Mesendoderm (in vitro differentiated cells): ENCODE data around the gene ZNF101.
A peak's percentile ranks its signal among the peaks of the same experiment; 100 is the strongest.

Experiments used
- DNase-seq: peaks from one replicate; pipeline ENCODE4 v3.0.0; 2013
- H2AK5ac ChIP-seq: 2 replicates; pipeline ENCODE4 v1.6.1; 2013; ENCODE audit warnings: low read length, inconsistent platforms
- H2BK120ac ChIP-seq: 2 replicates; pipeline ENCODE4 v1.6.1; 2013; ENCODE audit warnings: low read depth, mild to moderate bottlenecking, low read length, moderate library complexity, mixed read lengths
- H2BK15ac ChIP-seq: replicated peaks from 2 replicates; pipeline ENCODE4 v1.6.1; 2013; ENCODE audit warnings: low read depth, mild to moderate bottlenecking, moderate library complexity
- H2BK5ac ChIP-seq: 2 replicates; pipeline ENCODE4 v1.6.1; 2013; ENCODE audit warnings: low read length, inconsistent platforms
- H3K18ac ChIP-seq: 2 replicates; pipeline ENCODE4 v1.6.1; 2013; ENCODE audit warnings: mild to moderate bottlenecking, low read length, mixed read lengths
- H3K23ac ChIP-seq: one replicate; pipeline ENCODE4 v1.6.1; 2013; ENCODE audit warnings: low read length
- H3K27ac ChIP-seq: 2 replicates; pipeline ENCODE4 v1.5.1; 2013; ENCODE audit warnings: low read depth, mild to moderate bottlenecking, inconsistent platforms, low read length, moderate library complexity
- H3K27me3 ChIP-seq: 2 replicates; pipeline ENCODE4 v1.6.1; 2013; ENCODE audit warnings: low read length, control low read depth, mild to moderate bottlenecking, inconsistent platforms; ENCODE audit not compliant: insufficient read depth, poor library complexity
- H3K36me3 ChIP-seq: 2 replicates; pipeline ENCODE4 v1.6.1; 2013; ENCODE audit warnings: low read length, inconsistent platforms; ENCODE audit not compliant: control insufficient read depth, insufficient read depth
- H3K4ac ChIP-seq: one replicate; pipeline ENCODE4 v1.6.1; 2013; ENCODE audit warnings: low read depth, mild to moderate bottlenecking, low read length, moderate library complexity
- H3K4me1 ChIP-seq: 2 replicates; pipeline ENCODE4 v1.6.1; 2013; ENCODE audit warnings: low read depth, low read length, inconsistent platforms; ENCODE audit not compliant: control insufficient read depth
- H3K4me2 ChIP-seq: 2 replicates; pipeline ENCODE4 v1.6.1; 2013; ENCODE audit warnings: low read length
- H3K4me3 ChIP-seq: 2 replicates; pipeline ENCODE4 v1.5.1; 2013; ENCODE audit warnings: mild to moderate bottlenecking, low read length
- H3K56ac ChIP-seq: one replicate; pipeline ENCODE4 v1.6.1; 2013; ENCODE audit warnings: low read length
- H3K79me1 ChIP-seq: 2 replicates; pipeline ENCODE4 v1.6.1; 2013; ENCODE audit warnings: low read length, inconsistent platforms
- H3K79me2 ChIP-seq: 2 replicates; pipeline ENCODE4 v1.6.1; 2013; ENCODE audit warnings: mild to moderate bottlenecking, low read length; ENCODE audit not compliant: control insufficient read depth, insufficient read depth
- H3K9ac ChIP-seq: 2 replicates; pipeline ENCODE4 v1.6.1; 2013; ENCODE audit warnings: low read length, inconsistent platforms
- H4K5ac ChIP-seq: one replicate; pipeline ENCODE4 v1.6.1; 2013; ENCODE audit warnings: low read length
- H4K8ac ChIP-seq: one replicate; pipeline ENCODE4 v1.6.1; 2013; ENCODE audit warnings: low read depth, mild to moderate bottlenecking, control low read depth, low read length, moderate library complexity
- WGBS: extraction: QIAGEN DNeasy Blood & Tissue Kit; methylation state at CpG from one replicate; pipeline ENCODE4 v1.1.7; 2013; ENCODE audit warnings: low lambda C conversion rate, missing lambda C conversion rate; ENCODE audit not compliant: insufficient coverage; ENCODE audit errors: extremely low coverage; 5-methylcytosine and 5-hydroxymethylcytosine counted together

The ZNF101 gene

DNA sequence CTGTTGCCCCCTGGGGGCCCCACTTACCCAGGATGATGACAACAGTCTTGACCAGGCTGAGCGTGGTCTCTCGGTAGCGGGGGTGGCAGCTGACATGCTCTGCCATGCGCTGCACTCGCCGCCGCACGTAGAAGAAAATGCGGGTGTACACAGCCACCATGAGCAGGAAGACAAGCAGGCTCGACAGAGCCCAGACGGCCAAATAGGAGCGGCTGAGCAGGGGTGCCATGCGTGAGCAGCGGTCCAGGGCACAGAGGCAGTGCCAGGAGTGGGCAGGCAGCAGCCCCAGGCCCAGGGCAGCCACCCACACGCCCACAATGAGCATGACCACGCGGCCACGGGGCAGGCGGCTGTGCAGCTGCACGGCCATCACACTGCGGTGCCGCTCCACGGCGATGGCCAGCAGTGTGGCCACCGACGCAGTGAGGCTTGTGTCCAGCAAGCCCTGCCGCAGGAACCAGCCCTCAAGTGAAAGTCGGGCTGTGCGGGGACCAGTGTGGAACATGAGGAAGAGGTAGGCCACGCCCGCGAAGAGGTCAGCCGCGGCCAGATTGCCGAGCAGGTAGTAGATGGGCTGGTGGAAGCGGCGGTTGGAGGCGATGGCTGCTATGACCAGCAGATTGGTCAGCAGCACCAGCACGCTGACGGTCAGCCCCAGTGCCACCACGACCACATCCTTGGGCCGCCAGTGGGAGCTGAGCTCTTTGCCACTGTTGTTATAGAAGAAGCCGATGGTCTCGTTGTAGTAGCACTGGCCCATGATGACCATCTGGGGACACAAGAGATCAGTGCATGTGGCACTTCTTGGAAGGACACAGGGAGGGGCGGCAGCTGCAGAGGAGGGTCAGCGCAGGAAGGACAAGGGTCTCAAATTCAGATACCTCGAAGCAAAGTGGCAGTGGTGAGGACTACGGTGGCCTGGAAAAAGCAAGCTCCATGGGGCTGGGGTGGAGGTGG lies 41.8 kb upstream of the ZNF101 start:
- whole genome bisulfite sequencing: no CpG with 5 or more reads among the region's 48 CpGs
- DNase-seq: no peak
- H3K4me3 ChIP-seq: peak overlapping the region; percentile 81
- peaks cover 6% of the 10 kb centered on the region for H3K4me1 ChIP-seq
- H3K18ac ChIP-seq: no peak overlapping the region
- peak overlapping the region; percentile 51 for H3K4me2 ChIP-seq
- H2BK5ac ChIP-seq: no peak overlapping the region
- H3K27ac ChIP-seq: no peak overlapping the region
- H3K79me1 ChIP-seq: peaks cover 11% of the 10 kb centered on the region
- peak overlapping the region; percentile 92 for H3K9ac ChIP-seq
- no peak overlapping the region for H3K23ac ChIP-seq
- H4K5ac ChIP-seq: no peak overlapping the region
- H3K27me3 ChIP-seq: no peaks in the 10 kb centered on the region
- H2BK120ac ChIP-seq: no peak overlapping the region
- no peak overlapping the region for H2AK5ac ChIP-seq
- no peak overlapping the region for H2BK15ac ChIP-seq
- H3K4ac ChIP-seq: no peak overlapping the region
- H3K36me3 ChIP-seq: peaks cover 4% of the 10 kb centered on the region
- H4K8ac ChIP-seq: no peak overlapping the region
- H3K79me2 ChIP-seq: no peaks in the 10 kb centered on the region
- peak overlapping the region; percentile 85 for H3K56ac ChIP-seq

DNA sequence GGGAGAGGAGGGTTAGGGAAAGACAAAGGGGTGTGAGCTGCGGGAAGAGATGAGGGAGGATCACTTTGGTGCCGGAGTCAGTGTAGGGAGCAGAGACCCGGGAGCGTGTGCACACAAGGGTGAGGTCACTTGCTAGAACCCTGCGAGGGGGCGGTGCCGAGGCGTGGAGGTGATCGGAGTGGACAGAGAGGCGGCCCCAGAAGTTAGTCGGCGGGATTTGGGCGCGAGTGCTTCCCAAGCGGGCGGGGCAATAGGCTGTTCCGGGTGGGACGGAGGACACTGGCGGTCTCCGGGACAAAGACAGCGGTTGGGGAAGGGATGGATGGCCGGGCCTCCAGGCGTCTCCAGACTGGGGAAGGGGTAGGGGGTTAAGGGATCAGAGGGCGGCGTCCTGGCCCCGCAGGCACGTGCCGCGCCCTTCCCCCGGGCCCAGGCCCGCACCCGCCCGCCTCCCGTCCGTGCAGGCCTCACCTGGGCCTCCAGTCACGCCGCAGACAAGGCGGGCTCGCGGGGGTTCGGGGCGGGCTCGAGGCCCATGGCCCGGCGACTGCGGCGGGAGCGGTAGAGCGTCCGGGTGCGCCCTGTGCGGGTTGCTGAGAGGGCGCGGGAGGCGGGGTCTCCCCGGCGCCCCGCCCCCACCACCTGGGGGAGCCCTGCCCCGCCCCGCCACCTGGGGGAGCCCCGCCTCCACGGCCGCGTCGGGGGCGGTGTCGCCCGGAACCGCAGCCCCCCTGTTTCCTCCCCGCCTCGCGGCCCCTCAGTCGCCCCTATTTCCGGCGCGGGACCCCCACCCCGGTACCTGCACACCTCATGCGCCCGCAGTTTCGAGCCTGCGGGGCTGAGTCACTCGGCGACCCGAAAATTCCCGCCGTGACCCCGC lies 40.8 kb upstream of the ZNF101 start, which contains the start of gene LPAR2:
TSS of gene LPAR2 (minus strand) at position 600 of the 880 bp plus-strand sequence. CDS start 945 bp downstream, outside the sequence.
- Histone ChIP-seq H3K56ac (peak within 1 kb of the TSS; percentile 97), H3K4me3 (peak within 1 kb of the TSS; percentile 81), H2BK5ac (peak within 1 kb of the TSS; percentile 97), H3K36me3 (peaks cover 4% of the 10 kb centered on the region), H3K9ac (peak within 1 kb of the TSS; percentile 92), H2BK15ac (peak within 1 kb of the TSS; percentile 39), H3K4ac (peak within 1 kb of the TSS; percentile 60), H3K79me1 (peaks cover 11% of the 10 kb centered on the region), H2BK120ac (no peak within 1 kb of the TSS), H3K27ac (peak within 1 kb of the TSS; percentile 91), H3K27me3 (no peaks in the 10 kb centered on the region), H3K4me2 (peak within 1 kb of the TSS; percentile 70), H3K18ac (peak within 1 kb of the TSS; percentile 91), H2AK5ac (no peak within 1 kb of the TSS), H4K8ac (no peak within 1 kb of the TSS), H4K5ac (no peak within 1 kb of the TSS), H3K23ac (peak within 1 kb of the TSS; percentile 66), H3K79me2 (no peaks in the 10 kb centered on the region), H3K4me1 (peaks cover 6% of the 10 kb centered on the region)
- no CpG with 5 or more reads among the region's 87 CpGs for WGBS
- peak; percentile 81 for DNase-seq

DNA sequence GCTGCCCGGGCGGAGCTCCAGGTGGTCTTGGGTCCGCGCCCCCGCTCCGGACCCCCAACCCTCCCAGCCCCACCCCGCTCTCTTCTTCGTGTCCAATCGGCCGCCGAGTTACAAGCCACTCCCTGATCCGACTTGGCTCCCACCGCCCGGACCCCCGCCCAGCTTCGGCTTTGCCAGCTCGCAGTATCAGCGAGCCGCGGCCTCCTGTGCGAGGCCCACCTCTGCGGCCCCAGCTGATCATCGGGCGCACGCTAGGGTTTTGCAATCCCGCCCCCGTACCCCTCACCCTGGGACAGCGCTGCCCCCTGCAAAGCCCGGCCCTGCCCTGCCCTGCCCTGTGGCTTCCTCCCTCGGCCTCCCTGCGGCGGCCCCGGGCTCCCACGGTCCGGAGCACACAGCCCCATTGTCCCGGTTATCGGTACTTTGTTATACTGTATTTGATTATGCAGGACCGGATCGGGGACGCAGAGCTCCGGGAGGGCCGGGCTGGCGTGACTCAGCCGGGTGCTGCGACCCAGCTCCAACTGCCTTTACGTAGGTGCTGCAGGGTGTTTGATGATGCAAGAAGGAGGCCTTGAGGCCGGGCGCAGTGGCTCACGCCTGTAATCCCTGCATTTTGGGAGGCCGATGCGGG lies 40.0 kb upstream of the ZNF101 start:
- peak overlapping the region; percentile 97 for H3K56ac ChIP-seq
- H3K27ac ChIP-seq: peak overlapping the region; percentile 91
- peak overlapping the region; percentile 70 for H3K4me2 ChIP-seq
- peak overlapping the region; percentile 90 for H3K9ac ChIP-seq
- H3K79me1 ChIP-seq: peaks cover 11% of the 10 kb centered on the region
- no peaks in the 10 kb centered on the region for H3K79me2 ChIP-seq
- DNase-seq: peak; percentile 93
- no peak overlapping the region for H4K8ac ChIP-seq
- H3K4ac ChIP-seq: peak overlapping the region; percentile 60
- no peaks in the 10 kb centered on the region for H3K27me3 ChIP-seq
- H3K4me3 ChIP-seq: peak overlapping the region; percentile 44
- H3K23ac ChIP-seq: peak overlapping the region; percentile 66
- H2BK120ac ChIP-seq: no peak overlapping the region
- H3K18ac ChIP-seq: peak overlapping the region; percentile 77
- no peak overlapping the region for H4K5ac ChIP-seq
- peak overlapping the region; percentile 97 for H2BK5ac ChIP-seq
- peaks cover 4% of the 10 kb centered on the region for H3K36me3 ChIP-seq
- H3K4me1 ChIP-seq: peaks cover 6% of the 10 kb centered on the region
- no peak overlapping the region for H2AK5ac ChIP-seq
- no CpG with 5 or more reads among the region's 51 CpGs for WGBS
- H2BK15ac ChIP-seq: peak overlapping the region; percentile 39

DNA sequence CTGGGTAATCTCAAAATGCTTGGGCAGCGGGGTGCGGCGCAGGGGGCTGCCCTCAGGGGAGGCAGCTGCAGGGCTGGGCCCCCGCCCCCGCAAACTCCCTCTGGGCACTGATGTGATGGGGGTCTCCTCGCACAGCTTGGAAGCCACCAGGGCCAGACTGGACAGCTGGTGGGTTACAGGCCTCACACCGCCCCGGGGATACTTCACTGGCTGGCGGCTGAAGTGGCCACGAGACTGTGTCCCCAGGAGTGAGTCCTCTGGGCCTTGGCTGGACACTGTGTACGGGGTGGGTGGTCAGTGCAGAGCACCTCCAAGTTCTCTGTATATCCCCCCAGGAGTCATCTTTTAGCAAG lies 38.6 kb upstream of the ZNF101 start:
- H3K4ac ChIP-seq: no peak overlapping the region
- no peak overlapping the region for H2BK120ac ChIP-seq
- H4K8ac ChIP-seq: no peak overlapping the region
- no peak overlapping the region for H4K5ac ChIP-seq
- no peak overlapping the region for H3K4me3 ChIP-seq
- H3K79me2 ChIP-seq: no peaks in the 10 kb centered on the region
- H3K18ac ChIP-seq: no peak overlapping the region
- no peak overlapping the region for H2AK5ac ChIP-seq
- peaks cover 8% of the 10 kb centered on the region for H3K79me1 ChIP-seq
- H3K4me2 ChIP-seq: no peak overlapping the region
- DNase-seq: no peak
- H3K4me1 ChIP-seq: peaks cover 6% of the 10 kb centered on the region
- no peak overlapping the region for H3K23ac ChIP-seq
- H3K56ac ChIP-seq: no peak overlapping the region
- no peak overlapping the region for H2BK15ac ChIP-seq
- H3K9ac ChIP-seq: no peak overlapping the region
- H2BK5ac ChIP-seq: no peak overlapping the region
- H3K36me3 ChIP-seq: peaks cover under 1% of the 10 kb centered on the region
- no CpG with 5 or more reads among the region's 11 CpGs for WGBS
- no peaks in the 10 kb centered on the region for H3K27me3 ChIP-seq
- H3K27ac ChIP-seq: no peak overlapping the region

DNA sequence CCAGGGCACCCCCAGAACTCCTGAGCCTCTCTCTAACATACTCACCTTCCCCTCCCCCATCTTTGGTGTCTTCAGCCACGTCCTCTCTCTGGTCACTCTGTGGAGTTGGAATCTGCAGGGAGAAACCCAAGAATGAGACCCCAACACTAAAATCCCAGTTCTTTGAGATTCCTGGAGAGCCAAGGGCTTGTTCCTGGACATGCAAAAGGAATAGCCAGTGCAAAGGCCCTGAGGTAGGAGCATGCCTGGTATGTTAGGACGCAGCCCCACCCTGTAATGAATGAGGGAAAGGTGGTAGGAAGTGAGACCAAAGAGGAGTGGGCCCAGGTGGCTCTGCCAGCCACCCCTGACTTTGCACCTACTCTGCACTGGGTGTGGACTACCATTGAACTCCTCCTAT lies 38.2 kb upstream of the ZNF101 start:
- Histone ChIP-seq H2BK5ac (no peak overlapping the region), H3K4me2 (no peak overlapping the region), H3K18ac (no peak overlapping the region), H2BK15ac (no peak overlapping the region), H3K4ac (no peak overlapping the region), H3K9ac (no peak overlapping the region), H2BK120ac (no peak overlapping the region), H3K4me1 (peaks cover 6% of the 10 kb centered on the region), H3K79me2 (no peaks in the 10 kb centered on the region), H3K36me3 (peaks cover 3% of the 10 kb centered on the region), H4K8ac (no peak overlapping the region), H3K79me1 (peaks cover 8% of the 10 kb centered on the region), H3K23ac (no peak overlapping the region), H3K56ac (no peak overlapping the region), H3K4me3 (no peak overlapping the region), H3K27ac (no peak overlapping the region), H4K5ac (no peak overlapping the region), H3K27me3 (no peaks in the 10 kb centered on the region), H2AK5ac (no peak overlapping the region)
- no peak for DNase-seq
- no CpG with 5 or more reads among the region's 2 CpGs for WGBS
